Hepatocyte (in vitro differentiated cells): ENCODE results near the gene KNOP1. TPM values are rescaled to one million over a fixed set of nuclear protein-coding genes. Genes with fewer than 3 reads are reported as not detected.

Experiments
- DNase-seq: peaks from one replicate; pipeline ENCODE4 v3.0.0-alpha.2; 2016; ENCODE audit warnings: low spot score
- H2AFZ ChIP-seq: fragments of 200-600 bp; sonication (generic); 2 replicates; pipeline ENCODE4 v1.6.0; 2016; ENCODE audit warnings: antibody characterized with exemption, mild to moderate bottlenecking
- H3K27ac ChIP-seq: fragments of 200-600 bp; sonication (generic); 2 replicates; pipeline ENCODE4 v1.5.1; 2016; ENCODE audit warnings: mild to moderate bottlenecking
- H3K27me3 ChIP-seq: fragments of 200-600 bp; sonication (generic); 2 replicates; pipeline ENCODE4 v1.6.1; 2016
- H3K36me3 ChIP-seq: fragments of 200-600 bp; sonication (generic); replicated peaks from 2 replicates; pipeline ENCODE4 v1.5.1; 2016; ENCODE audit warnings: low read depth; ENCODE audit not compliant: insufficient read depth
- H3K4me1 ChIP-seq: fragments of 200-600 bp; sonication (generic); 2 replicates; pipeline ENCODE4 v1.5.1; 2016; ENCODE audit warnings: mild to moderate bottlenecking, moderate library complexity; ENCODE audit not compliant: insufficient read depth
- H3K4me2 ChIP-seq: fragments of 200-600 bp; sonication (generic); 2 replicates; pipeline ENCODE4 v1.6.0; 2016
- H3K4me3 ChIP-seq: fragments of 200-600 bp; sonication (generic); 2 replicates; pipeline ENCODE4 v1.5.1; 2016; ENCODE audit warnings: mild to moderate bottlenecking
- H3K79me2 ChIP-seq: fragments of 200-600 bp; sonication (generic); 2 replicates; pipeline ENCODE4 v1.6.0; 2017; ENCODE audit warnings: mild to moderate bottlenecking
- H3K9me2 ChIP-seq: fragments of 200-600 bp; sonication (generic); replicated peaks from 2 replicates; pipeline ENCODE4 v1.6.0; 2017; ENCODE audit warnings: mild to moderate bottlenecking; ENCODE audit not compliant: insufficient read depth
- H3K9me3 ChIP-seq: fragments of 200-600 bp; sonication (generic); 2 replicates; pipeline ENCODE4 v1.5.1; 2016; ENCODE audit warnings: low read depth, mild to moderate bottlenecking
- H4K20me1 ChIP-seq: fragments of 200-600 bp; sonication (generic); 2 replicates; pipeline ENCODE4 v1.6.0; 2016; ENCODE audit warnings: mild to moderate bottlenecking; ENCODE audit not compliant: insufficient read depth, poor library complexity, severe bottlenecking
- EZH2 ChIP-seq: fragments of 200-600 bp; sonication (generic); IDR thresholded peaks from 2 replicates; pipeline ENCODE4 v1.6.1; 2016; ENCODE audit warnings: antibody characterized with exemption, mild to moderate bottlenecking, borderline replicate concordance
- EZH2phosphoT487 ChIP-seq: fragments of 200-600 bp; sonication (generic); IDR thresholded peaks from one replicate; pipeline ENCODE4 v1.6.1; 2018; ENCODE audit warnings: antibody characterized with exemption, mild to moderate bottlenecking, low read depth, moderate library complexity; ENCODE audit not compliant: unreplicated experiment, severe bottlenecking
- WGBS: methylation state at CpG from one replicate; pipeline ENCODE4 v1.1.6; 2016; ENCODE audit warnings: low lambda C conversion rate; ENCODE audit errors: missing lambda C conversion rate; 5-methylcytosine and 5-hydroxymethylcytosine counted together
- polyA plus RNA-seq: library from polyadenylated mRNA; unstranded; fragments of >200 nt; fragmentation: Nextera tagmentation; extraction: Ambion mirVana; gene quantifications from 2 replicates; pipeline ENCODE4 v1.2.1, GENCODE V29; 2016
- total RNA-seq: library from RNA; depleted of rRNA; stranded (reverse); fragments of >200 nt; gene quantifications from 2 replicates; pipeline ENCODE4 v1.2.3, GENCODE V29; 2014
- TF ChIP-seq, protein P1 (sequence below): fragments of 200-600 bp; sonication (generic); IDR thresholded peaks from 2 replicates; pipeline ENCODE4 v1.5.1; 2016; ENCODE audit warnings: antibody characterized with exemption, mild to moderate bottlenecking; ENCODE audit not compliant: poor library complexity

KNOP1 gene
- total and polyA plus RNA-seq, 2 experiments from 2014 or later, result 19.4 to 30.4 TPM

DNA sequence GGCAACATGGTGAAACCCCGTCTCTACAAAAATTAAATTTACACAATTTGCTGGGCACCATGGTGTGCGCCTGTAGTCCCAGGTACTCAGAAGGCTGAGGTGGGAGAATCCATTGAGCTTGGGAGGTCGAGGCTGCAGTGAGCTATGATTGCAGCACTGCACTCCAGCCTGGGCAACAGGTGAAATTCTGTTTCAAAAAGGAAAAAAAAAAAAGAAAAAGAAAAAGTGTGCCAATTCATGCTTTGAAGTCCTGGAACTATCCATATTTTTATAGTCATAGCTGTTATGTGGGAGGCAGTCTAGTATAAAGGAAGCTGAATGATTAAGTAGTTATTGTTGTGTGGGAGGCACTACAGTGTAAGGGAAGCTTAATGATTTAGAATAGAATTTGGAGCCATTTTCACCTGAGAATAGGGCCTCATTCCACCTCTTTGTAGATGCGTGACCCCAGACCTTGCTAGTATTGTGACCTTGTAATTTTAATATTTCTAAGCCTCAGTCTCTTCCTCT lies 31.6 kb upstream of the KNOP1 start:
- WGBS, result 87% methylated on average over 4 of the region's 4 CpGs
- no peaks in the 10 kb centered on the region for H3K9me2 ChIP-seq
- H3K27ac ChIP-seq, result peak overlapping the region; percentile 1
- no peaks in the 10 kb centered on the region for H3K79me2 ChIP-seq
- H3K36me3 ChIP-seq, result no peaks in the 10 kb centered on the region
- no peak overlapping the region for H3K4me3 ChIP-seq
- H4K20me1 ChIP-seq, result no peaks in the 10 kb centered on the region
- H3K9me3 ChIP-seq, result no peaks in the 10 kb centered on the region
- no peak overlapping the region for H2AFZ ChIP-seq
- no peak for DNase-seq
- TF ChIP-seq EZH2phosphoT487 (no peak), EZH2 (no peak)
- TF ChIP-seq, protein P1, sequence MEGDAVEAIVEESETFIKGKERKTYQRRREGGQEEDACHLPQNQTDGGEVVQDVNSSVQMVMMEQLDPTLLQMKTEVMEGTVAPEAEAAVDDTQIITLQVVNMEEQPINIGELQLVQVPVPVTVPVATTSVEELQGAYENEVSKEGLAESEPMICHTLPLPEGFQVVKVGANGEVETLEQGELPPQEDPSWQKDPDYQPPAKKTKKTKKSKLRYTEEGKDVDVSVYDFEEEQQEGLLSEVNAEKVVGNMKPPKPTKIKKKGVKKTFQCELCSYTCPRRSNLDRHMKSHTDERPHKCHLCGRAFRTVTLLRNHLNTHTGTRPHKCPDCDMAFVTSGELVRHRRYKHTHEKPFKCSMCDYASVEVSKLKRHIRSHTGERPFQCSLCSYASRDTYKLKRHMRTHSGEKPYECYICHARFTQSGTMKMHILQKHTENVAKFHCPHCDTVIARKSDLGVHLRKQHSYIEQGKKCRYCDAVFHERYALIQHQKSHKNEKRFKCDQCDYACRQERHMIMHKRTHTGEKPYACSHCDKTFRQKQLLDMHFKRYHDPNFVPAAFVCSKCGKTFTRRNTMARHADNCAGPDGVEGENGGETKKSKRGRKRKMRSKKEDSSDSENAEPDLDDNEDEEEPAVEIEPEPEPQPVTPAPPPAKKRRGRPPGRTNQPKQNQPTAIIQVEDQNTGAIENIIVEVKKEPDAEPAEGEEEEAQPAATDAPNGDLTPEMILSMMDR, result no peak
- H3K4me2 ChIP-seq, result no peak overlapping the region
- no peaks in the 10 kb centered on the region for H3K27me3 ChIP-seq
- H3K4me1 ChIP-seq, result peaks cover 44% of the 10 kb centered on the region

DNA sequence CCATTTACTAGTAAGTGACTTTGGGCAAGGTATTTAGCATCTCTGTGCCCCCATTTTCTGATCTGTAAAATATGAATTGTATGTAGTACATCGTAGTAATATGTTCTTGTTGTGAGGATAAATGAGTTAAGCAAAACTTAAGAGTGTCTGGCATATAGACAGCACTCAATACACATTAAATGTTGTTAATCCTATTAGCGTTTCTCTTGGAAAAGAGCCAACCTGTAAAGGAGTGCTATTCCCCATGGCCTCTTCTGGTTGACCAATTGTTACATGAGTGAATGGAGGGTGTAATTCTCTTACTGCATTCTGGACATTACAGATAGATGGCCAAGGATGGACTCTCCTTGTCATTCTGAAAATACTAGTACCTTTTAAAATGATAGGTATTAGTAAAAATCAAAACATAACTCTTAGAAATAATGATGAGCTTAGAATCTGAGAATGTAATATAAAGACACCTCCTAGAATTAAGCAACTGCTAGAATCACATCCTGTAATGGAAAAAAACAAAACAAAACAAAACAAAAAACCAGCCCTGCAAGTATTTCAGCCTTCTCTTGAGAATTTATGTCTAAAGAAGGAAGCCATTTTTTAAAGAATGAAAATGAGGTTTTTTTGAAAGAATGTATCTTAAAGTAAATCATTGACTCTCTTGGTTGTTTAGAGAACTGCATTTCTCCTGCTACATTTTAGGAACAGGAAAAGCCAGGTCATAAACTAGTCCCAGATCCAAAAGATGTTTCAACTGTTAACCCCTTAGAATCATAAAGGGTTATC lies 30.6 kb upstream of the KNOP1 start:
- H3K9me3 ChIP-seq, result no peaks in the 10 kb centered on the region
- TF ChIP-seq, protein P1, result no peak
- TF ChIP-seq EZH2phosphoT487, result no peak
- no peak for TF ChIP-seq EZH2
- no peaks in the 10 kb centered on the region for H3K36me3 ChIP-seq
- no peaks in the 10 kb centered on the region for H3K9me2 ChIP-seq
- no peak for DNase-seq
- H3K4me2 ChIP-seq, result no peak overlapping the region
- H3K4me1 ChIP-seq, result peaks cover 45% of the 10 kb centered on the region
- H3K79me2 ChIP-seq, result no peaks in the 10 kb centered on the region
- H3K27ac ChIP-seq, result peak overlapping the region; percentile 1
- H4K20me1 ChIP-seq, result no peaks in the 10 kb centered on the region
- 72% methylated on average over 2 of the region's 2 CpGs for WGBS
- no peak overlapping the region for H2AFZ ChIP-seq
- H3K27me3 ChIP-seq, result no peaks in the 10 kb centered on the region
- H3K4me3 ChIP-seq, result no peak overlapping the region

DNA sequence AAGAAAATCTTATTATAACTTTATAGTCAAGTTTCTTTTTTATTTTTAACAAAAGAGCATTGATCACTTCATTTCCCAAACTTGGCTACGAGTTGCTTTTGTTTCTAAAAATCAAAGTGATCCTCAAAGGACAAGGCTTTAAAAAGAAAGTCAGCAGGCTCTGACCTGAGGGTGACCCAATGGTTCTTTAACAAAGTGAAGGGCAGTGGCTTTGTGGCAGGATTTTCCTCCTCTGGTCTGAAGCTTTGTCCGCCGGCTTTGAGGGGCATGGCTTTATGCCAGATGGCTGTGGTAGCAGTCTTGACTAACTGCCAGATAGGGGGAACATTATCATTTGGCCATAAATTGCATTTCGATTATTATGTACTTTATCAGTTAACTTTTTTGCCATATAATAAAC lies 28.5 kb upstream of the KNOP1 start:
- TF ChIP-seq EZH2phosphoT487 (no peak), EZH2 (no peak)
- TF ChIP-seq, protein P1, result no peak
- Histone ChIP-seq H3K79me2 (no peaks in the 10 kb centered on the region), H3K9me2 (no peaks in the 10 kb centered on the region), H3K27me3 (no peaks in the 10 kb centered on the region), H3K4me3 (no peak overlapping the region), H3K9me3 (no peaks in the 10 kb centered on the region), H3K27ac (no peak overlapping the region), H4K20me1 (no peaks in the 10 kb centered on the region), H3K4me1 (peaks cover 32% of the 10 kb centered on the region), H3K4me2 (no peak overlapping the region), H2AFZ (no peak overlapping the region), H3K36me3 (no peaks in the 10 kb centered on the region)
- no peak for DNase-seq
- WGBS, result 80% methylated on average over 4 of the region's 4 CpGs
